Endothelial cell of umbilical vein (primary cell): ENCODE results near the gene CROT.

Source experiments
- MYC ChIP-seq: IDR thresholded peaks from one replicate; pipeline ENCODE4 v1.6.1; 2011; ENCODE audit warnings: mild to moderate bottlenecking, low read depth, low read length
- POLR2A ChIP-seq: IDR thresholded peaks from 2 replicates; pipeline ENCODE4 v1.6.1; 2012; ENCODE audit warnings: low read depth, mild to moderate bottlenecking, control low read depth, low read length
- TF ChIP-seq, protein P1 (sequence below), 2 donors: IDR thresholded peaks; 1 replicate in 1 of 2; 2 replicates in 1 of 2; pipeline ENCODE4 v1.5.1; 2011; ENCODE audit warnings: low read length in 2 of 2, mild to moderate bottlenecking in 2 of 2, moderate library complexity in 2 of 2, control low read depth in 1 of 2, inconsistent platforms in 1 of 2, low read depth in 1 of 2; ENCODE audit not compliant: insufficient read depth in 1 of 2; ENCODE audit errors: extremely low read depth in 1 of 2

- TF ChIP-seq, protein P1, sequence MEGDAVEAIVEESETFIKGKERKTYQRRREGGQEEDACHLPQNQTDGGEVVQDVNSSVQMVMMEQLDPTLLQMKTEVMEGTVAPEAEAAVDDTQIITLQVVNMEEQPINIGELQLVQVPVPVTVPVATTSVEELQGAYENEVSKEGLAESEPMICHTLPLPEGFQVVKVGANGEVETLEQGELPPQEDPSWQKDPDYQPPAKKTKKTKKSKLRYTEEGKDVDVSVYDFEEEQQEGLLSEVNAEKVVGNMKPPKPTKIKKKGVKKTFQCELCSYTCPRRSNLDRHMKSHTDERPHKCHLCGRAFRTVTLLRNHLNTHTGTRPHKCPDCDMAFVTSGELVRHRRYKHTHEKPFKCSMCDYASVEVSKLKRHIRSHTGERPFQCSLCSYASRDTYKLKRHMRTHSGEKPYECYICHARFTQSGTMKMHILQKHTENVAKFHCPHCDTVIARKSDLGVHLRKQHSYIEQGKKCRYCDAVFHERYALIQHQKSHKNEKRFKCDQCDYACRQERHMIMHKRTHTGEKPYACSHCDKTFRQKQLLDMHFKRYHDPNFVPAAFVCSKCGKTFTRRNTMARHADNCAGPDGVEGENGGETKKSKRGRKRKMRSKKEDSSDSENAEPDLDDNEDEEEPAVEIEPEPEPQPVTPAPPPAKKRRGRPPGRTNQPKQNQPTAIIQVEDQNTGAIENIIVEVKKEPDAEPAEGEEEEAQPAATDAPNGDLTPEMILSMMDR (IDR thresholded peaks at IDR 0.05; ENCODE audit: extremely low read depth in 1 of 2, insufficient read depth in 1 of 2, low read depth in 1 of 2, low read length in 2 of 2): no peak
- TF ChIP-seq POLR2A: no peak
- no peak for TF ChIP-seq MYC
These were observed 34.6 kb upstream of the CROT start for GRCh38 chr7:87310790-87311419.
